ENCODE results near the gene LAX1.

The LAX1 gene

GRCh38 chr1:203818399-203818798, 53.4 kb downstream of the LAX1 start:
- DNase-seq, result no peak

GRCh38 chr1:203823306-203823705, 58.3 kb downstream of the LAX1 start:
- no peak for DNase-seq

Measured in MV-4-11 (cell line).